Small intestine (tissue), 7 donors: ENCODE measurements around the gene HYLS1. TPM values are rescaled to one million over a fixed set of nuclear protein-coding genes. Genes with fewer than 3 reads are reported as not detected.
A peak's percentile ranks its signal among the peaks of the same experiment; 100 is the strongest.

Experiments used
- DNase-seq, 2 donors: peaks; one replicate each; pipeline versions ENCODE4 v3.0.0 to v3.0.0-alpha.2; 2013
- FAIRE-seq: peaks from 2 replicates; lab custom pipeline; 2012; peaks lifted over from hg19 to GRCh38; lab: Jason Lieb, UNC
- H3K27ac ChIP-seq, 3 donors: one replicate each; pipeline ENCODE4 v1.5.1; 2013; ENCODE audit warnings: low read length in 2 of 3, mild to moderate bottlenecking in 2 of 3, control low read depth in 1 of 3, inconsistent platforms in 1 of 3, low read depth in 1 of 3, moderate library complexity in 1 of 3
- H3K27me3 ChIP-seq, 3 donors: one replicate each; pipeline ENCODE4 v1.6.1; 2013; ENCODE audit warnings: low read length in 3 of 3, inconsistent platforms in 1 of 3; ENCODE audit not compliant: control insufficient read depth in 3 of 3, insufficient read depth in 3 of 3
- H3K36me3 ChIP-seq, 3 donors: one replicate each; pipeline ENCODE4 v1.6.1; 2013; ENCODE audit warnings: low read length in 3 of 3, inconsistent platforms in 1 of 3, low read depth in 1 of 3, mild to moderate bottlenecking in 1 of 3, moderate library complexity in 1 of 3; ENCODE audit not compliant: control insufficient read depth in 3 of 3, insufficient read depth in 2 of 3
- H3K4me1 ChIP-seq, 3 donors: one replicate each; pipeline ENCODE4 v1.6.1; 2013; ENCODE audit warnings: low read length in 2 of 3, inconsistent platforms in 1 of 3, low read depth in 1 of 3, mild to moderate bottlenecking in 1 of 3, moderate library complexity in 1 of 3; ENCODE audit not compliant: control insufficient read depth in 3 of 3, insufficient read depth in 2 of 3
- H3K4me3 ChIP-seq, 3 donors: one replicate each; pipeline ENCODE4 v1.5.1; 2013; ENCODE audit warnings: low read length in 3 of 3, control low read depth in 1 of 3, inconsistent platforms in 1 of 3, low read depth in 1 of 3, mild to moderate bottlenecking in 1 of 3, moderate library complexity in 1 of 3
- H3K9me3 ChIP-seq, 2 donors: one replicate each; pipeline ENCODE4 v1.6.1; 2013; ENCODE audit warnings: low read depth in 1 of 2, low read length in 1 of 2; ENCODE audit not compliant: control insufficient read depth in 2 of 2, insufficient read depth in 1 of 2
- WGBS, 3 donors: extraction: QIAGEN DNeasy Blood & Tissue Kit; methylation state at CpG; one replicate each; pipeline ENCODE4 v1.1.7; 2013; 5-methylcytosine and 5-hydroxymethylcytosine counted together
- polyA plus RNA-seq, 4 donors: library from polyadenylated mRNA; stranded (reverse) in 3 of 4; unstranded in 1 of 4; fragments of 200-250 nt in 3 of 4; fragments of 120-200 nt in 1 of 4; gene quantifications; one replicate each; pipeline versions ENCODE4 v1.2.1 to v1.2.3, GENCODE V29; 2013
- donor health status: healthy with polysubstance abuse.
- donor health status: control.
- donor health status: control.
- donor health status: Bipolar disorder and iron deficiency.
- donor health status: healthy.

The HYLS1 gene
- polyA plus RNA-seq, 4 donors, result 4.3 to 7.4 (median 5.5) TPM

GRCh38 chr11:125871391-125872137 lies 15.9 kb upstream of the HYLS1 start:
- DNase-seq (peak; percentile 26 to 31), FAIRE-seq (no peak)
- Histone ChIP-seq H3K36me3 (no peaks in the 10 kb centered on the region), H3K9me3 (peaks cover 0 to 8% of the 10 kb centered on the region in 2 donors), H3K4me1 (no peaks in the 10 kb centered on the region), H3K27me3 (no peaks in the 10 kb centered on the region), H3K27ac (no peak overlapping the region), H3K4me3 (no peak overlapping the region)
- 79 to 85% (median 82%) methylated on average over 10 of the region's 10 CpGs for WGBS, 3 donors

- H3K9me3 ChIP-seq, result peaks cover 0 to 8% of the 10 kb centered on the region in 2 donors
- H3K4me1 ChIP-seq, result no peaks in the 10 kb centered on the region
- no peaks in the 10 kb centered on the region for H3K36me3 ChIP-seq
- no peak for FAIRE-seq
- DNase-seq, result no peak
- no peak overlapping the region for H3K4me3 ChIP-seq
- no peaks in the 10 kb centered on the region for H3K27me3 ChIP-seq
- no peak overlapping the region for H3K27ac ChIP-seq
Measured at GRCh38 chr11:125872138-125872491, 15.4 kb upstream of the HYLS1 start.

GRCh38 chr11:125873881-125874555 lies 13.4 kb upstream of the HYLS1 start:
- Histone ChIP-seq H3K27ac (no peak overlapping the region), H3K27me3 (no peaks in the 10 kb centered on the region), H3K9me3 (peaks cover 0 to 8% of the 10 kb centered on the region in 2 donors), H3K36me3 (no peaks in the 10 kb centered on the region), H3K4me3 (no peak overlapping the region), H3K4me1 (no peaks in the 10 kb centered on the region)
- FAIRE-seq (no peak), DNase-seq (no peak)
- 77 to 84% (median 80%) methylated on average over 19 to 20 of the region's 20 CpGs for WGBS, 3 donors

GRCh38 chr11:125874556-125875124 lies 12.8 kb upstream of the HYLS1 start:
- no peaks in the 10 kb centered on the region for H3K36me3 ChIP-seq
- peaks cover 0 to 8% of the 10 kb centered on the region in 2 donors for H3K9me3 ChIP-seq
- FAIRE-seq, result no peak
- H3K27ac ChIP-seq, result no peak overlapping the region
- no peaks in the 10 kb centered on the region for H3K27me3 ChIP-seq
- peak; percentile 66 to 78 for DNase-seq
- no peaks in the 10 kb centered on the region for H3K4me1 ChIP-seq
- H3K4me3 ChIP-seq, result no peak overlapping the region
- 11 to 13% (median 12%) methylated on average over 8 of the region's 8 CpGs for WGBS, 3 donors

GRCh38 chr11:125881291-125881690 lies 6.2 kb upstream of the HYLS1 start:
- no peaks in the 10 kb centered on the region for H3K9me3 ChIP-seq
- H3K27me3 ChIP-seq, result no peaks in the 10 kb centered on the region
- H3K27ac ChIP-seq, result no peak overlapping the region
- DNase-seq (no peak), FAIRE-seq (no peak)
- WGBS, 3 donors, result 62 to 86% (median 74%) methylated on average over 1 of the region's 1 CpG
- H3K4me3 ChIP-seq, result no peak overlapping the region
- no peaks in the 10 kb centered on the region for H3K4me1 ChIP-seq
- H3K36me3 ChIP-seq, result no peaks in the 10 kb centered on the region

GRCh38 chr11:125883375-125883774 lies 4.1 kb upstream of the HYLS1 start:
- no peak for FAIRE-seq
- DNase-seq, result peak in 1 of 2 donors; percentile 20

GRCh38 chr11:125886997-125887372 lies 483 bp upstream of the HYLS1 start:
- DNase-seq (peak; percentile 16 to 46), FAIRE-seq (no peak)
- H3K9me3 ChIP-seq, result no peaks in the 10 kb centered on the region
- no peaks in the 10 kb centered on the region for H3K4me1 ChIP-seq
- no peaks in the 10 kb centered on the region for H3K27me3 ChIP-seq
- 38 to 70% (median 48%) methylated on average over 23 to 24 of the region's 24 CpGs for WGBS, 3 donors
- peak overlapping the region in 2 of 3 donors; percentile 75 to 97 for H3K4me3 ChIP-seq
- peak overlapping the region; percentile 36 to 97 (median 97) for H3K27ac ChIP-seq
- no peaks in the 10 kb centered on the region for H3K36me3 ChIP-seq

More at GRCh38 chr11:125883375-125883774, 4.1 kb upstream of the HYLS1 start:
- no peak overlapping the region for H3K27ac ChIP-seq
- H3K27me3 ChIP-seq, result no peaks in the 10 kb centered on the region
- no peaks in the 10 kb centered on the region for H3K36me3 ChIP-seq
- 42 to 73% (median 48%) methylated on average over 8 of the region's 8 CpGs for WGBS, 3 donors
- H3K4me3 ChIP-seq, result no peak overlapping the region
- H3K9me3 ChIP-seq, result no peaks in the 10 kb centered on the region
- no peaks in the 10 kb centered on the region for H3K4me1 ChIP-seq

- Histone ChIP-seq H3K4me3 (no peak overlapping the region), H3K27ac (no peak overlapping the region), H3K4me1 (peaks cover 0 to 7% (median 2%) of the 10 kb centered on the region in 3 donors), H3K27me3 (no peaks in the 10 kb centered on the region), H3K9me3 (no peaks in the 10 kb centered on the region), H3K36me3 (peaks cover 6 to 7% (median 7%) of the 10 kb centered on the region in 3 donors)
- WGBS, 3 donors, result 76 to 78% (median 77%) methylated on average over 3 of the region's 3 CpGs
- FAIRE-seq (no peak), DNase-seq (no peak)
Measured at GRCh38 chr11:125890447-125891100, 3.1 kb downstream of the HYLS1 start.
